Fibroblast of skin of left quadriceps (primary cell): ENCODE data around the gene PSMB3.

Experiments
- DNase-seq, 2 experiments: peaks; one replicate each; pipeline ENCODE4 v3.0.0-alpha.2; 2013; ENCODE audit warnings: low read depth in 2 of 2

The PSMB3 gene

DNA sequence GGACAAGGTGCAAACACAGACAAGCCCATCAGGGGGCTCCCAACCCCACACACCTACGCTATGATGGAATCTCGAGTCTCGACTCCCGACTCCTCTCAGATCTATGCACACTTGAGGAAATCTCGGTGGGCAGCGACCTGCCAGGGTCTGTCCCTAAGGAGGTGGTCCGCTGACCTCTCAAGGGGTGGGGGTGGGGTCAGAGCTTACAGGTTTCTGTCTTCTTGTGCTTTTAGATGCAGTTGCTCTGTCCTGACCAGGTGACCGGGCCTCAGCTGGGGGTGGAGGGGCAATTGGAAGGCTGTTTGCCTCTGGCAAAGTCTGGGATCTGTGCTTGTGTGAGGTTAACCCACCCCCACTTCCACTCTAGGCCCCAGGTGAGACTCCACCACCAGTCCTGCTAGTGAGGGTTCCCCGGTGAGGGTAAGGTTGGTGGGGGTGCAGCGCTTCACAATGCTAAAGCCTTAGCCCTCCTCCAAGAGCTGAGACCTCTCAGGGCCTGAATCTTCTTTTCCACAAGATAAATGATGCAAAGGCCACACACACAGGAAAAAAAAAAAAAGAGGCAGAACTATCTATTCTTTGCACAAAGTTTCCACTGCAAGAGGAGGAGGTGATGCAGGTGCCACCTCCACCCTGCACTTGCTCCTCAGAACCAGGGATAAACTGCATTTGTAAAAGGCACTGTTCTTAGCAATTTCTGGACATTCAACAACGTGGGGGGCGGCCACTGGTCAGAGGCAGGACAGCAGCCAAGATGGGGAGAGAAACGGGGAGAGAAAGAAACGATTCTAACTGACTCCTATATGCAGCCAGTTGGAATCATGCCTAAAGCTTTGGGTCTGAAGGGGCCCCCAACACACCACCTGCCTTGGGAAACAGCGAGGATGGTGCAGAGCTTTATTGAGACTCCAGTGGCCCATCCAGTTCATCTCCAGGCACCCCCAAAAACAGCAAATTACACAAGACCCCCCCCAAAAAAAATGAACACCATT is 18.3 kb upstream of the PSMB3 start:
- no peak for DNase-seq

DNA sequence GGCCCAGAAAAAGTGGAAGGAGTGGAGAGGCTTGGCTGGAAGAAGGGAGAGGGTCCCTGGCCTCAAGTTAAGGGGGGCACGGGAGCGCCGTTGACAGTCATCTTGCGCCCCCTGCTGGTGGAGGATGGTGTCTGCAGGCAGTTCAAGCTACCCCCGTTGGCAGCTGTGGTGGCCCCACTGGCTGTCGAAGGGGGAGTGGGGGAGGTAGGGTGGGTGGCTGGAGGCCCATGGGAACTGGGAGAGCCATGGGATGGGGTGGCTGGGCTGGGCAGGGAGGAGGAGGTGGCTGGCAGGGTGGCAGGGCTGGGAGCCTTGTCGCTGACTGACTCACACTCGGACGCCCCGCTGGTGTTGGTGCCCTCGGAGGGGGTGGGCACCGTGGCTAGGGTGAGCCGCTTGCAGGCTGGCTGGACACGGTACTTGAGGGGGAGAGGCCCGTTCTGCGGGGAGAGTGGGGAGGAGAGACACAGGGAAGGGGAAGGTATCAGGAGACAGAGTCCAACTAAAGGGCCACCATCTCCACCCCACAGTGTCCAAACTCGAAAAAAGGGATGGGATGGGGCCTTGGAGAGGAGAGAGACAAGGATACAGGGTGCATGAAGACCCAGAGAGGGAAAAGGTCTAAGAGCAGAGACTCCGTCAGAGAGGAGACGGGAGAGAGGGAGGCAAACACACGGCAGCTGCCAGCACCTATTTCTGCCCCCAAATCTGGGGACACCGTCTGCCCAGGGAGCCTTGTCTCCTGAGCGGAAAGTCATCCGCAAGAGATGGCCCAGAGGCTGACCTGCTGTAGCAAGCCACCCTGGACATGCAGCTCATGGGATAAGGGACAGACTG is 17.2 kb upstream of the PSMB3 start:
- no peak for DNase-seq

DNA sequence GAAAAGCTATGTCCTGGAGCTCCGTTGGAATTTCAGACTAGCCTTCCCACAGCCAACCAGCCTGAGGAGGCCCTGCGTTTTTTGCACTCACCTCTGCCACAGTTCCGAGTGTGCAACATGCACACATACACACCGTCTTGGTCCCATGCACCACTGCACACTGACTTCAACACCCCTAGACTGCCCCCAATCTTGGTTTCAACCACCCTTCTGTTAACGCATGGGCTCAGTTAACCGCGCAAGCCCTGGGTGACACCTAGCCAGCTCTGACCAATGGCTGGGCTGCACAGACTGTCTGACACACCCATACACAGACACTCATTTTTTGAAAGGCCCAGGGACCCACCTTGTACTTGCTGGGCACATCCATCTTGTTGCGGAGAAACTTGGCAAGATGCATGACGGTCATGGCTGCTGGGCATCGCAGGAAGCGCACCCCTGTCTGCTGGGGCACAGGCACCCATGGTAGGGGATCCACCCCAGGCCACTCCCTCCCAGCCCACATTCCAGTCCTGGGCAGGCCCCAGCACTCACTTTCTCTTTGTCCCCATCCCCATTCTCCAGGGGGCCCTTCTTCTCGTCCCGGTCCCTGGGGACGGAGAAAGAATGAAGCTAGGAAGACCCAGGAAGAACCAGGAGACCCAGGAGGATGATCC is 14.4 kb upstream of the PSMB3 start:
- no peak for DNase-seq

DNA sequence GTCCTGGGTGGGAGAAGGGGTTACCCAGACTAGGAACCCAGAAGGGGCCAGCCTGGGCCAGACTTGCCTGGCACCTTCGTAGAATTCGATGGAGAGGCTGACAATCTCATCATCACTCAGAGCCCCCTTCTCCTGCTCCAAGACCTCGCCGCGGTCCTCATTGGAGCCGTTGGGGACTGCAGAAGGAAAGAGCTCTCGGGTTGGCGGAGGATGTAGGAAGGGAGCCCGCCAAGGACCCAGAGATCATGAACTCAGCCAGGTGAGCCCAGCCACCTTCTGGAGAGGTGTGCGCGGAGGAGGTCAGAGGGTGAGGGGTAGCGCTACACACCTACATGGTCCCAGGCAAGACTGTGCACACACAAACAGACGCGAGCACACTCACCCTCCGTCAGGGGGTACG is 13.9 kb upstream of the PSMB3 start:
- no peak for DNase-seq

DNA sequence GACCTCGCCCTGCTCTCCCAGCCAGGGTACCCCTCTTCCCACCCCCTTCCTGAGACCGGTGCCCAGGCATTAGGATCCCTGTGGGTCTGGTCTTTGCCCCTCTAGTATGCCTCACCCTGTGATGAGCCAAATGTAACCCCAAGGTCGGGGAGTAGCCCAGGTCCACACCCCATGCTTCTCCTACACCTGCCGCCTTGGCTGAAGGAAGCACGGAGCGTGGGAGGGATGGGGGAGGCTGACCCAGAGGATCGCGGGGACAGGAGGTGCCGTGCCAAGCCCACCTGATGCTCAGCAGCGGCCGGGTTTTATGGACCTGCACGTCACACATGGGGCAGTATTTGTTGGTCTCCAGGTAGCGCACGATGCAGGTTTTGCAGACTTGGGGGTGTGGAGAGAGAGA is 13.2 kb upstream of the PSMB3 start:
- no peak for DNase-seq

DNA sequence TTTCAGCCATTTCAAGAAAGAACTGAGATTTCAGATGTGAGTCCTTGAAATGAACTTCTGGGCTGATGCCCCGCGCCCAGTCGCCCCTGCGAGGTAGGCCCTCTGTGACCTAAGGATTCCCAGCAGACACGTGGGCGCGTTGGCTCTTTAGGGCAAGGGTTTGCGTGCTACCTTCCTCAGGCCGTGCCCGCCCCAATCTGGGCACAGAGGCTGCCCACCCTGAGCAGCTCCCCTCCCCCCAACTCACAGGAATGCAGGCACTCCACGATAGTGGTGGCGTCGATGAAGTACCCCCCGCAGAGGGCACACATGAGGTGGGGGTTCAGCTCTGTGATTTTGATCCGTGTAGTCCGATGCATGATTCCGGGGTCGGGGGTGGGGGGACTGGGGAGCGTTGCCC is 12.5 kb upstream of the PSMB3 start:
- no peak for DNase-seq

DNA sequence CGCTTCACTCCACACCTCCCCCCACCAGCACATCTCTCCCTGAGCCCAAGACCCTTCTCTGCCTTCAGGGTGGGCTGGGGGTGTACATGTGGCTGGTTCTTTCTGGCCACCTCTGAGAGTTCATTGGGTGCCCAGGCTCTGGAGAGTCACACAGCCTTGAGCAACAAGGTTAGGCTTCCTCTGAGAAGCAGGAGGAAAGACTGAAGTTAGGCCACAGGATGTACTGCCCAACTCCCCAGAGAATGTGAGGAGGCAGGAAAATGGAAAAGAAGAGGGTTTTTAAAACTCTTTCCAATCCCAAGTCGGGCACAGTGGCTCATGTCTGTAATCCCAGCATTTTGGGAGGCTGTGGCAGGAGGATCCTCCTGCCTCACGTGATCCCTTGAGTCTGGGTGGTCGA is 11.7 kb upstream of the PSMB3 start:
- no peak for DNase-seq

DNA sequence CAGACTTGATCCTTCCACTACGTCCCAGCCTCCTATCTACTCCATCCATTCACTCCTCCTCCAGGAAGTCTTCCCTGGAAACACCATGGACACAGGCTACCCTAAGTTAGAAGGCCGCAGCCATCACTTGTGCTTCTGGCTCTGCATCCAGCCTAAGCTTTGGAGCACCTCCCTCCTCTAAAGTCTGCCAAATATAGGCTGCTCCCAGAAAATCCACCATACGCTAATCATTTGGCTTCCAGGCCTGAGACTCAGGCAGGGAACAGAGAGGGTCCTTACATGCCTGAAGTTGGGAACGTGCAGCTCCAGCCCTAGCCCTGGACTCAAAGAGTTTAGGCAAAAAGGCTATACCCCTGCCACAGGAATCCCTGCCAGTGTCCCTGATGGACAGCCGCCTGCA is 11.1 kb upstream of the PSMB3 start:
- DNase-seq, result no peak

DNA sequence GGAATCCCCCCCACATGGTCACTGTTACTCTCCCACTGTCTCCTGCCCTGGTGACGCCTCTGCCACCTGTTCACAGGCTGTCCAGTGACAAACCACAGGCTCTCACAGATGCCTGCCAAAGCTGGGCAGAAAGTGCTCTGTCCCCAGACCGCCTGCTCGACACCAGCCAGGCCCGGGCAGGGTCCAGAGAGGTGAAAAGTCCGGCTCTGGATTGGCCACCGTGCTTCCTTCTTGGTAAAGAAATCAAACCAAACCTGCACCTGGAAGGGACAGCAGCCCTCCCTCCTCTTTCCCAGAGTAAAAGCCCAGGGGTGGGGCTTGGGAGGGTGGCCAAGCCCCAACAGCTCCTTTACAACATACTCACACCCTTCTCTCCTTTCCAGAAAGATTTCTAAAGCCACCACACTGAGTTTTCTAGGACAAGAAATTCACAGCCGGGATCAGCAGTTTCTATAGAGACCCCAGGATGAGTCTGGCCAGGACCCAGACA is 10.6 kb upstream of the PSMB3 start:
- DNase-seq, result no peak

DNA sequence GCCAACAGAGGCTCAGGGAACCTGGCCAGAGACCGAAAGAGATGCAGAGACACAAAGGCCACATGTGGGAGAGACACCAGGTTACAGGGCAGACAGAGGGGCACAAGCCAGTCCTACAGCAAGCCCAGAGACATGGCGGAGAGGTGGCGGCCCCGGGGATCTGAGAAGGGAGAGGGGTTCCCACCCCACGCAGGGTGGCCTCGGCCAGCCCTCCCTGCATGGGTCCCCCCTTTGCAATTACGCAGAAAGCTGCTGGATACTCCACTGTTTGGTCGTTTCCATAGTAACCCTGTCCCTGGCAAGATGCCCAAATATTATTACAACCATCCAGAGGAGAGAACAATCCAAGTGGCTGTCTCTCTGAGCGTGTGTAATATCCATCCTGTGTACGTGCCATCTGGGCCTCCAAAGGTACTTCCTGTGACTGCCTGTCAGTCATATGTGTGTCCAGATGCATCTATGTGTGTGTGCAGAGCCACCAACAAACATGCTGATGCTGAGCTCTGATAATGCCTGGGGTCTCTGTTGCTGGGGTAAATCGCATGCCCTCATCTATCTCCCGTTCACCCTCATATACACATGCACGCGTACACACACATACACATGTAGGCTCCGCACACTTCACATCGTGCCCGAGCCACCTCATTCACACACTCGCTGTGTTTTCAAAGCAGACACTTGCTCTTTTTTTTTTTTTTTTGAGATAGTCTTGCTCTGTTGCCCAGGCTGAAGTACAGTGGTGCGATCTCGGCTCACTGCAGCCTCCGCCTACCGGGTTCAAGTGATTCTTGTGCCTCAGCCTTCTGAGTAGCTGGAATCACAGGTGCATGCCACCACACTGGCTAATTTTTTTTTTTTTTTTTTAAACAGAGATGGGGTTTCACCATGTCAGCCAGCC is 9.9 kb upstream of the PSMB3 start:
- peak; percentile 85 for DNase-seq

DNA sequence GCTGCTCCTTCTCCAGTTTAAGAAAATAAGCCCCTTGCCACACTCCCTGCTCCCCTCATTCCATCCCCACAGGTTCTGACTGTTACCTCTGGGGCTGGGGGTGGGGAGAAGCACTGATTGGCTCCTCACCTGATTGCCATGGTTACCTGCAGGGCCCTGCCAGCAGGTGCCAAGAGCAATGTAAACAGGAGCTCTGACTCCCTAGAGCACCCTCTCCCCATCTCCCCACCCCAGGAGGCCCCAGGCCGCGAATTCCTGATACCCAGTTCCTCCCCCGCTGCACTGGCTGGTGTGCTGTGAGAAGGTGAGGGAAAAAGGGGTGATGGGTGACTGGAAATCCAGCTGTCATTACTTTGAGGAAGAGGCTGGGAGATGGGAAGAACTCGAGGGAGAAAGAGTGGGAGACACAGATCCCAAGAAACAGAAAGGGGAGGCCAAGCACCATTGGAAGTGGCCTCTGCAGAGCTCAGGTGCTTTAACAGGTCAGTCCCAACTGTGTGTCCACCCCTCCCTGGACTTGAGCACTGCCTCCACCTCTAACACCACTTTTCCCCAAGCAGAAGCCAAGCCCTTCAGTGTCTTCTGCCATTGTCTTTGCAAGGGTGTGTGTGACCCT is 8.9 kb upstream of the PSMB3 start:
- no peak for DNase-seq

DNA sequence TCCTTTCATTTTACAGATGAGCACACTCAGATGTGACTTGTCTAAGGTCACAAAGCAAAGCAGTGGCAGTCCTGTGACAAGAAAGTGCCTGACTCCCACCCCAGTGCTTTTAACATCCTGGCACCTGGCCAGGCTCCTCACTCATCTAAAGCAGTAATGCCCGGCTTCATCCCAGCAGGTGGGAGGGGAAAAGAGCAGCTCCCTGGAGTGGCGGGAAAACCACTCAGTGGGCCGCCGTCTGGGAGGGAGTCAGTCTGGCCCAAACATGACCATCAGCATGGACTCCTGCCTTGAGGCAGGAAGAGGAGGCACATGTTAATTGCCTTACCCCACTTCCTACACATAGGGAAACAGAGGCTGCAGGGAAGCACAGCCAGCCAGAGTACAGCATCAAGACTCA is 7.0 kb upstream of the PSMB3 start:
- no peak for DNase-seq

DNA sequence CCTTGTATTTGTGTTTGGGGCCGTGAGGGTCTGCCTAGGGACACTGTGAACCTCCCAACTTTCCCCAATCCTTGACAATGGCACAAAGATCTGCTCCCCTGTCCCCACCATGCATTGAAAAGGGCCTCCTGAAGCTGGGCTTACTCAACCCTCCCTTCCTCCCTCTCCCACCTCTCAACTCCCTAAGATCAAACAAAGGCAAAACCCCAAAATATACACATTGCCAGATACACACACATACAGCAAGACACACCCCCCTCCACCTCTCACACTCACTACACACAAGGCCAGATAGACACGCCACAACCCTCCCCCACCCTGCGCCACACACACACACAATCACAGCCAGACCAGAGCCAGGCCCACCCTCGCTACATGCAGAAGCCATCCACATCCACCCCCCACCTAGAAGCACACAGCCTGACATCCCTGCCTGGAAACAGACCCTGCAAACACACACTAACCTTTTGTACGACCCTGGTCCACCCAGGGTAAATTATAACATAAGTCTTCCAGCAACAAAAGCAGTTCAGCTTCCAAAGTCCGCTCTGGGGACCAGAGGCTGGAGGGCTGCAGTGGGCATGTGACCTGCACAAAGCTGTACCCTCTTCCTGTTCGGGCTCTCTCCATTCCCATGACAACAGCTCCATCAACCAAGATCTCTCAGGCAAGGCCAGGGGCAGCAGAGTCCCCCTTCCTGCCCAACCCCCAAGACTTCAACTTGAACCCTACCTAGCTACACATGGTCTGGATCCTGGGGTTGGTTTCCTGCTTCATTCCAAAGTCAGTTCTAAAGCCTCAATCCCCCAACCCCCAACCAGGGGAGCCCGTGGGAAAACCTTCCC is 6.3 kb upstream of the PSMB3 start:
- DNase-seq, result no peak

DNA sequence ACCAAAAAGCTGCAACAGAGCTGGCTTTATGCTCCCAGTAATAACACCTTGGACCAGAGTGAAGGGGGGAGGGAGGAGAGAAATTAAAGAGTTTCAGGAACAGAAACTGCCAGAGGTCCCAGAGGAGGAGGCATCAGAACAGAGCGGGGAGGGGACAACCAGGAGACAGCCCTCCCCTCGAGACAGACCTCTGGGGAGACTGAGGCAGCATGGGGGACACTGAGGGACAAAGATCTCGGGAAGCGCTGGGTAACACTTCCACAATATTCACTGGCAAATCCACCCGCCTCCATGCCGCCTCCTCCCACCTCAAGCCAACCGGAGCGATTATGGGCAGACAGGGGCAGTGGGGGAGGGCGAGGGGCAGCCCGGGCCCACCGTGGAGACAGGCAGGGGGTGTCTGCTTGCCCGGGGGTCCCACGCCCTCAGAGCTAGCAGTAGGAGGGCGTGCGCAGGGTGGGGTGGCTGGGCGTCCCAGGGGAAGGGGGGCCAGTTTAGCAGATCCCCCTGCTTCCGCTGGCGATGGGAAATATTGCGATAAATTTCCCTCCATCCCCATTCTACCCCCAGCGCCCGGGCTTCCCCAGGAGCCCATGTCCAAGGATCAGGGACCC is 5.6 kb upstream of the PSMB3 start:
- DNase-seq, result no peak

DNA sequence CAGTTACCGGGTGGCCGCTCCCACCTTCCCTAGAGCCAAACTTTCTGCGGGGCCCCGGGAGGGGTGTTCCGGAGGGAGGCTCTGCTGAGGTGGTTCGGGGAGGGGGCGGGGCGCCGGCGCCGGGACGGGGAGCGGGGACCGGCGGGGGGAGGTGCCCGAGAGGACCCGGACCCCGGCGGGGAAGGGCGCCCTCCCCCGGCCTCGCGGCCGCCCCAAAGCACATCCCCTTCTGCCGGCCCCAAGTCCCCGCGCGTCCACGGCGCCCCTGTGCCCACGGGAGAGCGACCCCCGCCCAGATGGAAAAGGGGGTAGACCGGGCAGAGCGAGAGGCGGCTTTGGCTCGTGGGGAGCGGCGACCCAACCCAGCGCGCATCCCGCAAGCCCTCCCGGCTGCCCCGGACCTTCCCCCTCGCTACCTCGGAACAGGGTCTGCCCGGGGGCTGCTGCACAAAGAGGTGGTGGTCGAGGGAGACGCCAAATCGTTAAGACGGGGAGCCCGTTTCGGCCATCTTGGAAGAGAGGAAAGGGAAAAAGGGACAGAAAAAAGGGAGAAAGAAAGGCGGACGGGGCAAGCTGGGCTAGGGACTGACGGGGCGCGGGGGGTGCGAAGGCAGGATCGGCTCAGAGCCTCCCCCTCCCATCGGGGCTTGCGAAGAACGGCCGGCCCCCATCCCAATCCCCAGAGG is 4.9 kb upstream of the PSMB3 start:
- no peak for DNase-seq

DNA sequence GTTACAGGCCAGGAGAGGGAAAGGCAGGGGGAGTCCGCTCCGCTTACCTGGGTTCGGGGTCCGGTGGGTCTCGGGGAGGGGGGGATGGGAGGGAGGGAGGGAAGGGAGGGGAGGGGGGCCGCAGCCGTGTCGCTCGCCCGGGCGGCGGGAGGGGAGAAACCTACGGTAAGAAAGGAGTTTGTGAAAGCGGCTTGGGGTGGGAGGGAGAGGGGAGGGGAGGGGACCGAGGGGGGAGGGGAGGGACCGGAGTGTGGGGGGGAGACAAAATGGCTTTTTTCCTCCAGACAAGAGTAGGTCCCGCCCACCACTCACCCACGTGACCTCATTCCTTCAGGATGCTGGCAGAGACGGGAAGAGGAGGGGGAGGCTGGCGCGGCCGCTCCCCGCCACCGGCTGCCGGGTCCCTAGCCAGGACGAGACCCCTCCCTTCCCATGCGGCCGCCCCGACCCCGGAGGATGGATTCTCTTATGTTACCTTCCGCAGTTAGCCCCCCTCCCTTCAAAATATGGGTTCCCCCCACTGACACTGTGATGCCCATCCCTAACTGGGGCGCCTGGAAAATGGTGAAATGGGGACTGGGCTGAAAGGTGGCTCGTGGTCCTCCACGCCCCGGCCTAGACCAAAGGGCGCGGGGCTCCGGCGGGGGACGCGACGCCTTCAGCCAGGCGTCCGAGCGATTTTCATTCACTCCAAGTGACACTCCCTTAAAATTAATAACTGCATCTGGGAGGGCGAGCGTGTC is 4.2 kb upstream of the PSMB3 start, which contains the start of gene PCGF2:
PCGF2 (minus strand) TSS at position 188 of the 743 bp plus-strand sequence. CDS start 7,934 bp downstream, outside the sequence.
- peak; percentile 80 to 81 for DNase-seq

DNA sequence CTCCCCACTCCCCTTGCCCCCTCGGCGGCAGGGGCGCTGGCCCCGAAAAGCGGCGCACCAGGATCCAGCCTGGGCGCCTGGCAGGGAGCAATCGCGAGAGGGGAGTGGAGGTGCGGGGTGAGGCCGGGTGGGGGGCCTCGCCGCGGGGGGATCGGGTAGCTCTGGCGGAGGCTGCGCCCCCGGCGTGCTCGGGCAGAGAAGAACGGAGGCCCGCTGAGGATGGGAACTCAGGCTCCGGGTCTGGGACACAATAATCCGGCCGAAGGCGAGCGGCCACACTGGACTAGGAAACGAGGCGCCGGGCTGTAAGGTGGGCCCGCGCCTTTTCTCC is 3.7 kb upstream of the PSMB3 start:
- no peak for DNase-seq
